K562 (cell line): Measurements from ENCODE around the gene ANO8. TPM values are rescaled to one million over a fixed set of nuclear protein-coding genes. Genes with fewer than 3 reads are reported as not detected.

ENCODE experiments used
- ATAC-seq: fragments of 200-7000 bp; cut with Tn5 transposase; 3 replicates; pipeline ENCODE4 v1.9.1; 2020; ENCODE audit warnings: moderate library complexity
- BruUV-seq: library from RNA; stranded (reverse); fragments of 400-500 nt; replicated peaks from 2 replicates; lab custom pipeline; 2021; lab: Mats Ljungman, UMichigan
- CTCF ChIA-PET: fragments of 300-600 bp; formaldehyde crosslinking; extraction: SDS; loops from one replicate; lab custom pipeline; 2021; ENCODE audit warnings: low intra/inter-chr PET ratio; lab: Yijun Ruan, JAX
- POLR2A ChIA-PET: fragments of 300-600, 350-650 bp; sonication (Branson Sonifier 250); formaldehyde crosslinking; extraction: SDS; loops from one replicate; lab custom pipeline; 2021; ENCODE audit warnings: antibody characterized with exemption, inconsistent platforms; lab: Yijun Ruan, JAX
- DNase-seq, 4 experiments: peaks; one replicate each; pipeline versions ENCODE4 v3.0.0 to v3.0.0-alpha.2; 2011 to 2018; ENCODE audit warnings: low spot score in 3 of 4, mixed read lengths in 3 of 4; ENCODE audit errors: extremely low read depth in 1 of 4
- FAIRE-seq: peaks from 2 replicates; lab custom pipeline; 2011; peaks lifted over from hg19 to GRCh38; lab: Jason Lieb, UNC
- H2AFZ ChIP-seq: 2 replicates; pipeline ENCODE4 v1.6.0; 2011; ENCODE audit warnings: low read depth, low read length, control low read depth, inconsistent platforms
- H3K27ac ChIP-seq: fragments of 200-600 bp; 3 replicates; pipeline ENCODE4 v1.8.0; 2011; ENCODE audit warnings: low read depth, mild to moderate bottlenecking, control low read depth, inconsistent platforms, low read length, moderate library complexity, mixed read lengths; ENCODE audit errors: extremely low read depth
- H3K27me3 ChIP-seq, 2 experiments: fragments of 300-600 bp in 1 of 2; 2 replicates in 1 of 2; 3 replicates in 1 of 2; pipeline versions ENCODE4 v1.6.0 to v1.8.0; 2011; ENCODE audit warnings: inconsistent platforms in 2 of 2, low read length in 2 of 2, mild to moderate bottlenecking in 1 of 2, mixed read lengths in 1 of 2, moderate library complexity in 1 of 2; ENCODE audit not compliant: control insufficient read depth in 2 of 2, insufficient read depth in 2 of 2
- H3K36me3 ChIP-seq: fragments of 300-600 bp; 3 replicates; pipeline ENCODE4 v1.8.0; 2011; ENCODE audit warnings: mild to moderate bottlenecking, low read length, inconsistent platforms; ENCODE audit not compliant: control insufficient read depth, insufficient read depth
- H3K4me1 ChIP-seq, 2 experiments: fragments of 200-600 bp in 1 of 2; replicated peaks in 1 of 2; 2 replicates in 1 of 2; 3 replicates in 1 of 2; pipeline versions ENCODE4 v1.5.1 to v1.8.0; 2011; ENCODE audit warnings: inconsistent platforms in 2 of 2, low read length in 2 of 2, mild to moderate bottlenecking in 1 of 2, mixed read lengths in 1 of 2, moderate library complexity in 1 of 2; ENCODE audit not compliant: control insufficient read depth in 2 of 2, insufficient read depth in 2 of 2
- H3K4me2 ChIP-seq: 2 replicates; pipeline ENCODE4 v1.6.1; 2011; ENCODE audit warnings: low read length, control low read depth, inconsistent platforms, mixed read lengths; ENCODE audit not compliant: insufficient read depth
- H3K4me3 ChIP-seq: fragments of 200-600 bp; sonication (generic), shearing (Covaris generic); 2 replicates; pipeline ENCODE4 v1.5.1; 2016; ENCODE audit warnings: control low read depth, inconsistent platforms
- H3K79me2 ChIP-seq: fragments of 200-600 bp; 3 replicates; pipeline ENCODE4 v1.8.0; 2011; ENCODE audit warnings: low read length, inconsistent platforms; ENCODE audit not compliant: control insufficient read depth, insufficient read depth
- H3K9ac ChIP-seq, 2 experiments: 2 replicates each; pipeline versions ENCODE4 v1.6.0 to v1.6.1; 2011; ENCODE audit warnings: low read depth in 2 of 2, low read length in 2 of 2, control low read depth in 1 of 2, inconsistent platforms in 1 of 2, mild to moderate bottlenecking in 1 of 2, mixed read lengths in 1 of 2; ENCODE audit not compliant: insufficient read depth in 1 of 2
- H3K9me1 ChIP-seq: one replicate; pipeline ENCODE4 v1.6.0; 2011; ENCODE audit warnings: inconsistent platforms, mild to moderate bottlenecking, low read length, moderate library complexity; ENCODE audit not compliant: control insufficient read depth, insufficient read depth
- H3K9me3 ChIP-seq: replicated peaks from 2 replicates; pipeline ENCODE4 v1.5.1; 2011; ENCODE audit warnings: low read depth, low read length, inconsistent platforms; ENCODE audit not compliant: control insufficient read depth, insufficient read depth
- H4K20me1 ChIP-seq: replicated peaks from 2 replicates; pipeline ENCODE4 v1.6.1; 2011; ENCODE audit warnings: low read length, inconsistent platforms, mixed read lengths; ENCODE audit not compliant: control insufficient read depth, insufficient read depth
- CBX3 ChIP-seq, 2 experiments: IDR thresholded peaks; 1 replicate in 1 of 2; 2 replicates in 1 of 2; pipeline ENCODE4 v1.6.1; 2012; ENCODE audit warnings: inconsistent platforms in 2 of 2, low read length in 2 of 2, borderline replicate concordance in 1 of 2, control low read depth in 1 of 2
- DPF2 ChIP-seq: fragments of 450-650 bp; IDR thresholded peaks from 2 replicates; pipeline ENCODE4 v1.6.1; 2016
- ELF1 ChIP-seq: fragments of 200-800 bp; sonication (Bioruptor generic); IDR thresholded peaks from 2 replicates; pipeline ENCODE4 v1.6.1; 2016; ENCODE audit warnings: missing genetic modification characterization, missing compliant biosample characterization
- FOSL1 ChIP-seq: fragments of 200-800 bp; sonication (Bioruptor generic); conservative IDR thresholded peaks from 2 replicates; pipeline ENCODE4 v1.6.1; 2016; ENCODE audit warnings: missing genetic modification characterization, missing compliant biosample characterization
- HOXB6 ChIP-seq: fragments of 250-450 bp; sonication (Bioruptor Pico); IDR thresholded peaks from 2 replicates; pipeline ENCODE4 v1.5.1; 2022; ENCODE audit warnings: mild to moderate bottlenecking, borderline replicate concordance
- MYNN ChIP-seq, 2 experiments: sonication (generic); formaldehyde crosslinking in 1 of 2; IDR thresholded peaks; 2 replicates each; pipeline versions ENCODE4 v1.5.0 to v1.6.1; 2016 to 2020; ENCODE audit warnings: antibody characterized with exemption in 1 of 2, missing genetic modification reagents in 1 of 2
- SIRT6 ChIP-seq: IDR thresholded peaks from one replicate; pipeline ENCODE4 v1.6.1; 2012; ENCODE audit warnings: low read depth, mild to moderate bottlenecking, control low read depth, inconsistent platforms, low read length, moderate library complexity
- TBP ChIP-seq: optimal IDR thresholded peaks from 2 replicates; pipeline ENCODE3; 2011; ENCODE audit warnings: low read depth, low read length, improper control_type of control experiment
- ZNF134 ChIP-seq: fragments of 250-450 bp; sonication (Bioruptor Pico); conservative IDR thresholded peaks from 2 replicates; pipeline ENCODE4 v1.4.0; 2020
- ZNF512 ChIP-seq: IDR thresholded peaks from 2 replicates; pipeline ENCODE4 v1.6.1; 2016; ENCODE audit warnings: missing genetic modification characterization, missing compliant biosample characterization
- ZNF764 ChIP-seq: fragments of 250-450 bp; sonication (Bioruptor Pico); IDR thresholded peaks from 2 replicates; pipeline ENCODE4 v1.4.0; 2020; ENCODE audit warnings: low read depth, mild to moderate bottlenecking, moderate library complexity
- whole genome bisulfite sequencing: fragments of 100-300 bp; shearing (Covaris generic); methylation state at CpG from one replicate; pipeline ENCODE4 v1.1.6; 2016; ENCODE audit warnings: low coverage, mixed read lengths; ENCODE audit not compliant: insufficient coverage; ENCODE audit errors: missing lambda C conversion rate; 5-methylcytosine and 5-hydroxymethylcytosine counted together
- in situ Hi-C: fragments of 300-500 bp; cut with MboI; formaldehyde crosslinking; loops from 4 replicates; pipeline ENCODE4 v1.15.0; 2018; ENCODE audit warnings: inconsistent platforms, mixed read lengths
- intact Hi-C: fragments of 100-400 bp; cut with micrococcal nuclease; formaldehyde crosslinking; loops from 2 replicates; pipeline ENCODE4 v1.14.2; 2022
- polyA plus RNA-seq, 8 experiments: library from polyadenylated mRNA; depleted of rRNA in 4 of 8; stranded (reverse) in 5 of 8; unstranded in 3 of 8; fragments of >200 nt; fragmentation: Nextera tagmentation in 2 of 8; fragmentation: Illumina TruSeq in 1 of 8; extraction: Ambion mirVana in 2 of 8; extraction: Trizol in 1 of 8; gene quantifications; 2 replicates each; pipeline versions ENCODE4 v1.2.1 to v1.2.3, GENCODE V29; 2011 to 2014; ENCODE audit warnings: inconsistent platforms in 1 of 8, missing spikeins in 1 of 8
- total RNA-seq, 7 experiments: library from RNA; depleted of rRNA in 6 of 7; stranded (reverse); fragments of >200 nt in 6 of 7; fragmentation: Illumina TruSeq in 2 of 7; extraction: Trizol in 2 of 7; gene quantifications; 2 replicates each; pipeline versions ENCODE4 v1.2.1 to v1.2.3, GENCODE V29; 2011 to 2021; ENCODE audit warnings: low replicate concordance in 1 of 7
- TF ChIP-seq, protein P1 (sequence below), 3 experiments: IDR thresholded peaks in 2 of 3; conservative IDR thresholded peaks in 1 of 3; 2 replicates each; pipeline ENCODE4 v1.5.1; 2011 to 2012; ENCODE audit warnings: low read length in 3 of 3, mild to moderate bottlenecking in 3 of 3, control low read depth in 2 of 3, improper control_type of control experiment in 1 of 3, inconsistent platforms in 1 of 3, low read depth in 1 of 3, mixed read lengths in 1 of 3, moderate library complexity in 1 of 3; ENCODE audit not compliant: insufficient read depth in 2 of 3
- TF ChIP-seq, protein P2 (sequence below): fragments of 450-650 bp; formaldehyde crosslinking; IDR thresholded peaks from 2 replicates; pipeline ENCODE4 v1.4.0; 2020; ENCODE audit warnings: mild to moderate bottlenecking, mixed read lengths
- TF ChIP-seq, protein P3 (sequence below): fragments of 450-650 bp; IDR thresholded peaks from 2 replicates; pipeline ENCODE4 v1.7.1; 2018; ENCODE audit warnings: mild to moderate bottlenecking, low read depth; ENCODE audit not compliant: partially characterized antibody

Gene ANO8
- total and polyA plus RNA-seq, 9 of the 15 experiments (the other 6 are each of a cell fraction or from before 2014, with no cell fraction given): 0.07 to 7.6 (median 2.3) TPM; not detected in 1

GRCh38 chr19:17296273-17296672 lies 38.4 kb downstream of the ANO8 start:
- no peak overlapping the region for H3K27ac ChIP-seq
- POLR2A ChIA-PET: interaction anchor here (1.4 kb wide), 1 partner anchor 13 kb away, joined by 6 read pairs; the partner anchor contains the start of gene DDA1
- 0 out of 2 replicates have a peak, but pooled peaks have one; percentile 48 for TF ChIP-seq ZNF764 (CRISPR knock-in tag)
- TF ChIP-seq ELF1 (tag): no peak
- TF ChIP-seq, protein P1, sequence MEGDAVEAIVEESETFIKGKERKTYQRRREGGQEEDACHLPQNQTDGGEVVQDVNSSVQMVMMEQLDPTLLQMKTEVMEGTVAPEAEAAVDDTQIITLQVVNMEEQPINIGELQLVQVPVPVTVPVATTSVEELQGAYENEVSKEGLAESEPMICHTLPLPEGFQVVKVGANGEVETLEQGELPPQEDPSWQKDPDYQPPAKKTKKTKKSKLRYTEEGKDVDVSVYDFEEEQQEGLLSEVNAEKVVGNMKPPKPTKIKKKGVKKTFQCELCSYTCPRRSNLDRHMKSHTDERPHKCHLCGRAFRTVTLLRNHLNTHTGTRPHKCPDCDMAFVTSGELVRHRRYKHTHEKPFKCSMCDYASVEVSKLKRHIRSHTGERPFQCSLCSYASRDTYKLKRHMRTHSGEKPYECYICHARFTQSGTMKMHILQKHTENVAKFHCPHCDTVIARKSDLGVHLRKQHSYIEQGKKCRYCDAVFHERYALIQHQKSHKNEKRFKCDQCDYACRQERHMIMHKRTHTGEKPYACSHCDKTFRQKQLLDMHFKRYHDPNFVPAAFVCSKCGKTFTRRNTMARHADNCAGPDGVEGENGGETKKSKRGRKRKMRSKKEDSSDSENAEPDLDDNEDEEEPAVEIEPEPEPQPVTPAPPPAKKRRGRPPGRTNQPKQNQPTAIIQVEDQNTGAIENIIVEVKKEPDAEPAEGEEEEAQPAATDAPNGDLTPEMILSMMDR (IDR thresholded peaks at IDR 0.05 in 2 of 3, conservative IDR thresholded peaks at IDR 0.05 in 1 of 3; ENCODE audit: insufficient read depth in 2 of 3, low read depth in 1 of 3, low read length in 3 of 3): peak in 2 of 3 experiments; percentile 22 to 40; a peak in 3 of 6 replicates
- peak; percentile 89 for TF ChIP-seq FOSL1 (tag)
- TF ChIP-seq CBX3 (IDR thresholded peaks at IDR 0.05; ENCODE audit: borderline replicate concordance in 1 of 2, low read length in 2 of 2): no peak
- TF ChIP-seq TBP: no peak
- TF ChIP-seq ZNF512: no peak
- TF ChIP-seq SIRT6: no peak
- TF ChIP-seq ZNF134: 0 out of 2 replicates have a peak, but pooled peaks have one; percentile 7
- TF ChIP-seq, protein P2, sequence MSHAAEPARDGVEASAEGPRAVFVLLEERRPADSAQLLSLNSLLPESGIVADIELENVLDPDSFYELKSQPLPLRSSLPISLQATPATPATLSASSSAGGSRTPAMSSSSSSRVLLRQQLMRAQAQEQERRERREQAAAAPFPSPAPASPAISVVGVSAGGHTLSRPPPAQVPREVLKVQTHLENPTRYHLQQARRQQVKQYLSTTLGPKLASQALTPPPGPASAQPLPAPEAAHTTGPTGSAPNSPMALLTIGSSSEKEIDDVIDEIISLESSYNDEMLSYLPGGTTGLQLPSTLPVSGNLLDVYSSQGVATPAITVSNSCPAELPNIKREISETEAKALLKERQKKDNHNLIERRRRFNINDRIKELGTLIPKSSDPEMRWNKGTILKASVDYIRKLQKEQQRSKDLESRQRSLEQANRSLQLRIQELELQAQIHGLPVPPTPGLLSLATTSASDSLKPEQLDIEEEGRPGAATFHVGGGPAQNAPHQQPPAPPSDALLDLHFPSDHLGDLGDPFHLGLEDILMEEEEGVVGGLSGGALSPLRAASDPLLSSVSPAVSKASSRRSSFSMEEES (CRISPR knock-in tag): no peak
- TF ChIP-seq DPF2: peak; percentile 37; the same call in 1 of the 2 replicates
- TF ChIP-seq MYNN (IDR thresholded peaks at IDR 0.05): no peak
- TF ChIP-seq MYNN (CRISPR knock-in tag; IDR thresholded peaks at IDR 0.05): no peak
- TF ChIP-seq, protein P3, sequence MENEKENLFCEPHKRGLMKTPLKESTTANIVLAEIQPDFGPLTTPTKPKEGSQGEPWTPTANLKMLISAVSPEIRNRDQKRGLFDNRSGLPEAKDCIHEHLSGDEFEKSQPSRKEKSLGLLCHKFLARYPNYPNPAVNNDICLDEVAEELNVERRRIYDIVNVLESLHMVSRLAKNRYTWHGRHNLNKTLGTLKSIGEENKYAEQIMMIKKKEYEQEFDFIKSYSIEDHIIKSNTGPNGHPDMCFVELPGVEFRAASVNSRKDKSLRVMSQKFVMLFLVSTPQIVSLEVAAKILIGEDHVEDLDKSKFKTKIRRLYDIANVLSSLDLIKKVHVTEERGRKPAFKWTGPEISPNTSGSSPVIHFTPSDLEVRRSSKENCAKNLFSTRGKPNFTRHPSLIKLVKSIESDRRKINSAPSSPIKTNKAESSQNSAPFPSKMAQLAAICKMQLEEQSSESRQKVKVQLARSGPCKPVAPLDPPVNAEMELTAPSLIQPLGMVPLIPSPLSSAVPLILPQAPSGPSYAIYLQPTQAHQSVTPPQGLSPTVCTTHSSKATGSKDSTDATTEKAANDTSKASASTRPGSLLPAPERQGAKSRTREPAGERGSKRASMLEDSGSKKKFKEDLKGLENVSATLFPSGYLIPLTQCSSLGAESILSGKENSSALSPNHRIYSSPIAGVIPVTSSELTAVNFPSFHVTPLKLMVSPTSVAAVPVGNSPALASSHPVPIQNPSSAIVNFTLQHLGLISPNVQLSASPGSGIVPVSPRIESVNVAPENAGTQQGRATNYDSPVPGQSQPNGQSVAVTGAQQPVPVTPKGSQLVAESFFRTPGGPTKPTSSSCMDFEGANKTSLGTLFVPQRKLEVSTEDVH: no peak
- no peak for TF ChIP-seq HOXB6

More at GRCh38 chr19:17296273-17296672, 38.4 kb downstream of the ANO8 start:
- in situ Hi-C loops (no loop called here), intact Hi-C loops (no loop called here)
- FAIRE-seq (no peak), DNase-seq (no peak), ATAC-seq (no peak)
- H3K9ac ChIP-seq: no peak overlapping the region
- WGBS: 25% methylated on average over 4 of the region's 4 CpGs
- no peak overlapping the region for H3K4me2 ChIP-seq
- peaks cover 24% of the 10 kb centered on the region for H3K36me3 ChIP-seq
- no peak overlapping the region for H3K4me3 ChIP-seq
- peaks cover 12 to 40% of the 10 kb centered on the region in 2 experiments; a peak in 4 of 5 replicates for H3K4me1 ChIP-seq
- CTCF ChIA-PET: no interaction called here
- no peaks in the 10 kb centered on the region for H4K20me1 ChIP-seq
- H3K9me3 ChIP-seq: peaks cover 3% of the 10 kb centered on the region
- no peaks in the 10 kb centered on the region for H3K27me3 ChIP-seq
- BruUV-seq: no TSS peak
- no peak overlapping the region for H2AFZ ChIP-seq
- H3K9me1 ChIP-seq: peaks cover 7% of the 10 kb centered on the region
- H3K79me2 ChIP-seq: peaks cover 12% of the 10 kb centered on the region
